RCC 7860 (cell line): ENCODE data around the gene GNE.
"Not testable (repeated sequence)": the region's sequence is repeated elsewhere in the genome, so short reads cannot be mapped to it uniquely, and the experiment has no call there.

Experiments used
- DNase-seq: peaks from one replicate; pipeline ENCODE4 v3.0.0-alpha.2; 2015; ENCODE audit warnings: low spot score
- FAIRE-seq: peaks from 2 replicates; lab custom pipeline; 2012; peaks lifted over from hg19 to GRCh38; lab: Jason Lieb, UNC

Gene GNE

DNA sequence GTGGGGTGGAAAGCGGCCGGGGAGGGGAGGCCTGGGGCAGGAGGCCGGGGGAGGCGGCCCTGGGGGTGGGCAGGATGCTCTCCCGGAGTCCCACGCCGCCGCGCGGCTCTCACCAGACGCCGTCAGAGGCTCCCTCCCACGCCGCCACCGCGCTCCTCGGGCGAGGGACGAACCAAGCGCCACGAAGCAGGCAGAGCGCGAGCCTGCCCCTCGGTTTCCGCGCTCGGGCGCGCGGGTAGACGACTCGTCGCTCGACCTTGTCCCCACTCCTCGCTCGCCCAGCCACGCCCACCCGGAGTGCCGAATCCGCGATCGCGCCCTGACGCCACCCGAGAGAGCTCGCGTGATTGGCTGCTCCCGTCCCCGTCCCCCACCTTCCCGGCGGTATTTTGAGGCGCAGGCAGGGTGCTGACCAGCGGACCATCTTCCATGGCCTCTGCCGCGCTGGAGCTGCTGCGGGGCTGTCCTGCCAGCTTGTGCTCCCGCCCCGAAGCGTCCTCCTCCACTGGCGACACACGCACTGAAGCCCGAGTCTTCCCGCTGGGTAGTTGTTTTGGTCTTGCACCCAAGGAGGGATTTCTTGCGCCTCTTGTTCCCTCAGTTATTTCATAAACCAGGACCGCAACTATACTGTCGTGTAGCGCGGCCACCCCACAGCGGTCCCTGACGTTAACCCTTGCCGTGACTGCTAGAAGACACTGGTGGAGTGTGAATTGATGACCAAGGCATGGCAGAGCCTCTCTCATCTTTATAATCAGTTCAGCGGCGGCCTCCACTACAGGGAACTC, at the start of gene GNE:
Gene GNE (minus strand): TSS at position 241 of the 788 bp plus-strand sequence. CDS start 9,093 bp downstream, outside the sequence.
- FAIRE-seq = no peak

DNA sequence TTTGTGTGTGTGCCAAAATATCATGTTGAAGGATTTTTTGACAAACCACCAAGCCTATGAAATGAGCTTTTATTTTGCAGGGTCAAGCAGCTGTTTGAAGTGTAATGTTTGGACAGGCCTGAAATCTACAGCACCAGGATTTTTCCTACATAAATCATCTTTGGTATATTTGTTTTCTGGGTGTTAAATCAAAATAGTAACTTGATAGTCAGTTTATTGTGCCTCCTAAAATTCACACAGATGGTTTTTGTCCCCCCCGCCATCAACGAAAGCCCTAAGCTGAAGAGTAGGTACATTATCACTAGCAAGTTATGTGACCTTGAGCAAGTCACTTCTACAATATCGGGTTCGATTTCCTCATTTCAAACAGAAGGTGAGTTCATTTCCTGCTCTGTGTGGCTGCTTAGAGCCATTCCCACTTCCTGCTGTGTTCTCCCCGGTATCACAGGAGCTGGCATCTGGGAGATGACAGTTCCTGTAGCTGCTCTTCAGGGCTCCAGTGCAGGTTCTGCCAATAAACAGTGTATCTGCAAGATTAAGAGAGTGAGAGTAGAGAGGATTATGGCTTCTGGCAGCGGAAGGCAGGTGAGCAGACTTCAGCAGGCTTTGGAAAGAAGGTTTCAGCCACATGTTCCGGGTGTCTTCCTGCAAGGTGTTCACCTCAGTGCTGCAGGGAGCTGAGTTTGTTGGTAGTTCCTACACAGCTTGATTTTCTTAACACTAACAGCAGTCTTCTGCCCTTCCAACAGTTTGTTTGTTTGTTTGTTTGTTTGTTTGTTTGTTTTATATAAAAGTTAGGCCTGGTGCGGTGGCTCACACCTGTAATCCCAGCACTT, 48.4 kb upstream of the GNE start:
- FAIRE-seq = no peak
- peak; percentile 7 for DNase-seq

More for the DNA sequence above, at the start of gene GNE:
- peak; percentile 80 for DNase-seq

GRCh38 chr9:36304366-36304765, 46.1 kb upstream of the GNE start:
- not testable (repeated sequence) for FAIRE-seq, DNase-seq

DNA sequence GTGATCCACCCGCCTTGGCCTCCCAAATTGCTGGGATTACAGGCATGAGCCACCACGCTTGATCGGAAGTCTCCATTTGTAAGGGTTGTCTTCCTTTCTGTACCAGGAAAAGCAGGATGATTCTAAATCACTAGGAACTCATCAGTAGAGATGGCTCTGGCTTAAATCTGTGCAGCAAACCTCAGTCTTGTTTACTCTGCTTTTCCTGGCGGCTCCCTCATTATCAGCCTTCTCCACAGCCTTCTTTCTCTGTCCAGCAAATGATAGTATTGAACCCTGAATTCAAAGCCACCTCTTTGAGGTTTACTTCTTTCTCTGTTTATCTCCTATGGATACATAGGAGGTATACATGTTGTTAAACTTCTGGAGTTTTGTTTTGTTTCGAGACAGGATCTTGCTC, 43.0 kb upstream of the GNE start:
- FAIRE-seq (no peak), DNase-seq (no peak)

DNA sequence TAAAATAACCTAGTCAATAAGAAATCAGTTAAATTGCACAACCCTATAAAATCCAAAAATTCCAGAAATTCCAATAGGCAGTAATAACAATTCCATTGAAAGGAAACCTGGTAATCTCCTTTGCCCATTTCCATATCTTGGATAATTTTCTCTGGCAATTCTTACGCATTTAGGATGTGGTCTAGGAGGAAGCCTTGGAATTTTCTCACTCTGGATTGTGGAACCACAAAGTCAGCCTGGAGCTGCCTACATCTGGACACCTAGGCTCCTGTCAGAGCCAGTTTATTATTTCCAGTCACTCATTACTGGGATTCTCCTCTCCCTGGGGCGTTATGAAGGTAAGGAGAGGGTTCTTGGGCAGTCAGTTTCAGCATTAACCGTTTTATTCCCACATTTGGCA, 40.3 kb upstream of the GNE start:
- FAIRE-seq = no peak
- peak; percentile 29 for DNase-seq

DNA sequence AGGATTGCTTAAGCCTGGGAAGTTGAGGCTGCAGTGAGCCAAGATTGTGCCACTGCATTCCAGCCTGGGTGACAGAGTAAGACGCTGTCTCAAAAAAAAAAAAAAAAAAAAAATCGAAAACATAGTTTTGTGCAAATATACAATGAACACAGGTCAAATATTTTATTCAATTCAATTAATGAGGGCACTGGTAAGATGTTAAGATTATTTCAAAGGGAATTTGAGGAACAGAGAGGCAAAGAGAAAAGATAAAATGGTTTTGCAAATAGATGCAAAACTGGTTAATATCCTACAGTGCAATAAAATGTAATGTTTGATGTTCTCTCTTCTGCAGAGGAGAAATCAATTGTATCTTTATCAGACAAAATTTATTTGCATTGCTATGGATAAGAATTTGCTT, 39.5 kb upstream of the GNE start:
- no peak for DNase-seq
- FAIRE-seq = no peak

- FAIRE-seq, DNase-seq: not testable (repeated sequence)
These were observed 36.7 kb upstream of the GNE start for GRCh38 chr9:36294996-36295395.

DNA sequence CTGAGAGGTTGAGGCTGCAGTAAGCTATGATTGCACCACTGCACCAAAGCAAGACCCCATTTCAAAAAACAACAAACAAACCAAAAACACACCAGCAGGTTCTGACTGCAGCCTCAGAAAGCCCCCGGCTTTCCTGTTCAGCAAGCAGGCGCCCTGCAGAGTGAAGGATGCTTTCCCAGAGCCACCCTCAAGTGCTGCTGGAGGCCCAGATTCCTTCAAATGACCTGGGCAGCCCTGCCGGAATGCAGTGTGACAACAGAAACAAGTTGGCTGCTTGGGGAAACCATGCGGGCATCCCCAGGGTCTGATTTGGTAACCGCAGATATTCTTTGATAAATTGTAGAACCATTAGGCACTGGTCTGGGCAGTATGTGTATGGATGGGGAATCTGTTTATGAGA, 35.7 kb upstream of the GNE start:
- DNase-seq (no peak), FAIRE-seq (no peak)

GRCh38 chr9:36293171-36293570, 34.9 kb upstream of the GNE start:
- no peak for DNase-seq
- no peak for FAIRE-seq

GRCh38 chr9:36292641-36293040, 34.4 kb upstream of the GNE start:
- DNase-seq (no peak), FAIRE-seq (no peak)

GRCh38 chr9:36290996-36291395, 32.7 kb upstream of the GNE start:
- DNase-seq = no peak
- no peak for FAIRE-seq

DNA sequence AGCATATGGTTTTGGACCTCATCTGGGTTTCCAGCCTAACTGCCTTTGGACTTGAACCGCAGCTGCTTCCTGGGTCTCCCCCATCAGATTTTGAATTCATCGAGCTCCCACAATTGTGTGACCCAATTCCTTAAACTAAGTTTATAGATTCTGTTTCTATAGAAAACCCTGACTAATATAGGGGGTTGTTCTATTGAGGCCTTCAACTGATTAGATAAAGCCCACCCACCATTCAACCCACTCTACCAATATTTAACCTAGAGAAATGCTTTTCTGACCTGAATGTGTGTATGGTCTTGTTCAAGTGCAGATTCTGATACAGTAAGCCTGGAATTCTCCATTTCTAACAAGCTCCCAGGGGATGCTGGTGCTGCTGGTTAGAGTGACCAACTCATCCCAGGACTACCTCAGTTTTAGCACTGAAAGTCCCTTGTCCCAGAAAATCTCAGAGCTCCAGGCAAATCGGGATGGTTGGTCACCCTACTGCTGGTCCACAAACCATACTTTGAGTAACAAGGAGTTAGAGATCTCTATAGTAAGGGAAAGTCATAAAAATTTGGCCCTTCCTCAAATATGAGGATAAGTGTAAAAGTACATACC, 31.7 kb upstream of the GNE start:
- DNase-seq = no peak
- no peak for FAIRE-seq

DNA sequence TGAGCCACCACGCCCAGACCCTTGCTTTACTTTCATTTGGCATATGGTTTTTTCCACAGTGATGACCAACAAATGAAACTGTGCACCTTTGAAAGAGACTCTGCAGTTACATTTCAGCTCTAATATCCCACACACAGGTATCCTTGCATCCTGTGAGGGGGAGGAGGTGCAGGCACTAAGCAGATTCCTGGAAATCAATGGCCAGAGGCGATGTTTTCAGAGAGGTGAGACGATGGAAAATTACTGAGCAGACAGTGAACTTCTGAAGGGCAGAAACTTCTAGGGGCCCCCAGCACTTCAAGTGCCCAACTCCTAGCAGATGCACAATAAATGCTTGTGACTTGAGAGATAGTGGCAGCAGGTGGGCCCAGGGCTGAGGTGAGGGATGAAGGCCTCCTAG, 29.8 kb upstream of the GNE start:
- FAIRE-seq = no peak
- no peak for DNase-seq

GRCh38 chr9:36286388-36286787, 28.1 kb upstream of the GNE start:
- DNase-seq (no peak), FAIRE-seq (no peak)

GRCh38 chr9:36284226-36284625, 26.0 kb upstream of the GNE start:
- DNase-seq = no peak
- FAIRE-seq = no peak

DNA sequence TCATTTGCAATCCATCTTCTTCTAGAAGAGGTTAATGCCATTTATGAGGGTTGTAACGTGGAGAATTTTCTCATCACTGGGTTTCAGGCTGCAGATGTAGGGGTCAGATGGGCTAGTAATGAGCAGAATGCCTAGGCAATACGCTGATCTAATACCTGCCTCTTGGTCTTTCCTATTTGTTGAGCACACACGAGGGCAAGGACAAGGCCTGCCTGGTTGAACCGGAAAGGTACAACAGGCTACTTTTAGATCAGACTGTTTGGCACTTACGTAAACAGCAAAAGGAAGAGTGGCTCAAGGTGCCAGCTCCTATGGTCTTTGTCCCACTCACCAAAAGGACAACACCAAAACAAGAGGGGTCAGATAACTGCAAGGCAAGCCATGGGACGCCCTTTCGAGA, 24.0 kb upstream of the GNE start:
- FAIRE-seq (no peak), DNase-seq (no peak)

DNA sequence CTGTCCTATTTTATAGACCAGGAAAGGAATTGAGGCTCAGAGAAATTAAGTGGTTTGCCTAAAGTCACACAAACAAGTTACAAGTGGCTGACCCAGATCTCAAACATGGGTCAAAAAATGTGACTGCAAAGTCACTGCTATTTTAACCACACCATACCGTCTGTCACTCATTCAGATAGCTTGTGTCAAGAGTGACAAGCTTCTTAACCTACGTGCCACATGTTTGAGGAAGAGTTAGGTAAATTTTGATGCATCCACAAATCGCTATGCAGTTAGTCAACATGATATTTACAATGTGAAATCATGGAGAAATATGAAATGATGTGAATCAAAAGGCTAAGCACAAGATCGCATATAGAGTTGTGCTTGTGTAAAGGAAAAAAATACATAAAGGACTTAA, 22.7 kb upstream of the GNE start:
- no peak for DNase-seq
- no peak for FAIRE-seq

DNA sequence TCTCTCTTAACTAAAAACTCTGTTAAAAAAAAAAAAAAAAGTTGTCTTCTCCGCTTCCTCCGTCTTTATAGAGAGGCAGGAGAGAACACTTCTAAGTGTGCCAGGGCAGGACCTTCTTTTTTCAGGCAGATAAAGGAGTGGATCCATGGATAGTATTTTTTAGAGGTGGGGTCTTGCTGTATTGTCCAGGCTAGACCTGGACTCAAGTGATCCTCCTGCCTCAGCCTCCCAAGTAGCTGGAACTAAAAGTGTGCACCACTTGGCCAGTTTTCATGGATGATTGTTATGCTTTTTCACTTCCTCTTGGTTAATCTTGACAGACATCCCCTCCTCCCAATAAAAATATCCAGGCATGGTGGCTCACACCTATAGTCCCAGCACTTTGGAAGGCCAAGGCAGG, 20.0 kb upstream of the GNE start:
- no peak for FAIRE-seq
- DNase-seq = no peak

DNA sequence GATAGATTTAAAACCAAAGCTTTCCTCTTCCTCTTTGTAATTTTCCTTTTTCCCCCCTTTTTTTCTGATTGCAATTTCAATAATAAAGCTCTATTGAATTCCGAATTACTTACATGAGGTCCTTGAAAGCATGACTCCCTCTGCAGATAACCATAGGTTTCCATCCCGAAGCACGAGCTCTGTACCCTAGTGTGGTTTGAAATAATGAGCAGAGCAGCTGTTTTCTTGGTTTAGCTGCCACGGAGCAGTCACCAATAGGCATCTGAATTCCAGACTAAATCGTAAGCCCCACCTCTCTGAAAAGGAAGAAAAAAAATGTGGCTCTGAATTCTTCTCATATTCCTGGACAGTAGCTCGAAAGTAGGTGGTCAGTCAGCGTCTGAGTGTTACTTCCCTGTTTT, 18.5 kb upstream of the GNE start:
- FAIRE-seq = no peak
- no peak for DNase-seq

DNA sequence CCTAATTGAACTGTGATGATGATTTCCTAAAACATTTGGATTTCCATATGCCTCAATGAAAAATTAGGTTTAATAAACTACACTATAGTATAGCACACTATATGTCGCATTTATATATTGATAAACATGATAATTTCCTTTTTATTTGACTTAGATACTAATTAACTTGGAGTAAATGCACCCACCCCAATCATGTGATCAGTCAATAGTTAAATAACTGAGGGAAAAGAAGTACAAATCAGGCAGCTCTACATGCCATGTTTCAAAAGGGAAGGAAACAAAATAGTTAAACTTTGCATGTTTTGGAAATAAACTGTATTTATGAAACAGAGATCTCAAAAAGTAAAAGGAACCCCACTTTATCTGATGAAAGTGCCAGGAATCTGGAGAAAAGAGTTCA, 18.0 kb upstream of the GNE start:
- FAIRE-seq (no peak), DNase-seq (no peak)

GRCh38 chr9:36275060-36275459, 16.8 kb upstream of the GNE start:
- DNase-seq = no peak
- no peak for FAIRE-seq

DNA sequence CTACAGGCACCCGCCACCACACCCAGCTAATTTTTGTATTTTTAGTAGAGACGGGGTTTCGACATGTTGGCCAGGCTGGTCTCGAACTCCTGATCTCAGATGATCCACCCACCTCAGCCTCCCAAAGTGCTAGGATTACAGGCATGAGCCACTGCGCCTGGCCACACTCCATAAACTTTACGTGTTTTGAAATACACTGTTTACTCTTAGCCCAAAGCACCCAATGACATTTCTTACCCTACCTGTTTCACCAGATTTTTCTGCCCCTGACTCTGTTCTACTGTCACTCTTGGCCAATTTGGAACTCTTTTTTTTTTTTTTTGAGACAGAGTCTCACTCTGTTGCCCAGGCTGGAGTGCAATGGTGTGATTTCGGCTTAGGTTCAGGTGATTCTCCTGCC, 15.1 kb upstream of the GNE start:
- not testable (repeated sequence) for DNase-seq, FAIRE-seq
